ENCODE measurements around the gene SPATA20. TPM values are rescaled to one million over a fixed set of nuclear protein-coding genes. Genes with fewer than 3 reads are reported as not detected.

Gene SPATA20
- total RNA-seq, 1 experiment from 2014 or later, result 24.6 TPM

- peaks cover 21% of the 10 kb centered on the region for H3K4me1 Mint-ChIP-seq
- TF ChIP-seq ZBTB43 (CRISPR knock-in tag; IDR thresholded peaks at IDR 0.05), result no peak
- no peak for TF ChIP-seq ZNF138 (CRISPR knock-in tag; conservative IDR thresholded peaks at IDR 0.05)
- TF ChIP-seq ZSCAN18 (CRISPR knock-in tag; IDR thresholded peaks at IDR 0.05), result no peak
- no peak for TF ChIP-seq GTF2I (CRISPR knock-in tag; conservative IDR thresholded peaks at IDR 0.05)
- TF ChIP-seq E2F5 (CRISPR knock-in tag; IDR thresholded peaks at IDR 0.05), result no peak
- TF ChIP-seq ZNF671 (CRISPR knock-in tag; IDR thresholded peaks at IDR 0.05), result no peak
- no peak for TF ChIP-seq FOXP4 (CRISPR knock-in tag; IDR thresholded peaks at IDR 0.05)
- no peak for TF ChIP-seq ESRRA (CRISPR knock-in tag; IDR thresholded peaks at IDR 0.05; ENCODE audit: borderline replicate concordance)
- TF ChIP-seq FOXJ3 (CRISPR knock-in tag; IDR thresholded peaks at IDR 0.05; ENCODE audit: borderline replicate concordance), result no peak
- no peak for TF ChIP-seq ZNF532 (CRISPR knock-in tag; IDR thresholded peaks at IDR 0.05; ENCODE audit: borderline replicate concordance)
- TF ChIP-seq SP1 (CRISPR knock-in tag; conservative IDR thresholded peaks at IDR 0.05), result no peak
- no peak for TF ChIP-seq CREM (CRISPR knock-in tag; IDR thresholded peaks at IDR 0.05)
- no peak for TF ChIP-seq SOX15 (CRISPR knock-in tag; IDR thresholded peaks at IDR 0.05)
- no peak for TF ChIP-seq PRRX2 (CRISPR knock-in tag; IDR thresholded peaks at IDR 0.05)
- no peak for TF ChIP-seq IRF1 (CRISPR knock-in tag; IDR thresholded peaks at IDR 0.05)
- TF ChIP-seq ELF4 (CRISPR knock-in tag; IDR thresholded peaks at IDR 0.05; ENCODE audit: low read depth), result no peak
- no peak for TF ChIP-seq CREB1 (CRISPR knock-in tag; IDR thresholded peaks at IDR 0.05)
- no peak for TF ChIP-seq JAZF1 (CRISPR knock-in tag; IDR thresholded peaks at IDR 0.05)
- TF ChIP-seq PRDM15 (CRISPR knock-in tag; IDR thresholded peaks at IDR 0.05), result no peak
- DNase-seq (ENCODE audit: low spot score), result no peak
- no peak overlapping the region for H3K4me3 Mint-ChIP-seq
- no peaks in the 10 kb centered on the region for H3K36me3 Mint-ChIP-seq
- H3K9me3 Mint-ChIP-seq, result no peaks in the 10 kb centered on the region
- peaks cover 3% of the 10 kb centered on the region for H3K27me3 Mint-ChIP-seq (ENCODE audit: low read depth)
- CTCF ChIA-PET, result interaction anchor here (0.7 to 1.8 kb wide), 5 partner anchors 11 to 346 kb away, joined by 3 to 5 read pairs (median 4); partner anchors contain the start of gene EPN3
- ATAC-seq, result peak; percentile 40; the same call in 1 of the 2 replicates
- POLR2A ChIA-PET, result no interaction called here
- H3K27ac Mint-ChIP-seq, result peak overlapping the region; percentile 37
These were observed 31.9 kb upstream of the SPATA20 start for GRCh38 chr17:50514936-50515702.
